Inferior parietal cortex (tissue), 1 donor: ENCODE results near the gene SPATA13.

Experiments
- DNase-seq: peaks from one replicate; pipeline ENCODE4 v3.0.0-alpha.2; 2016; ENCODE audit errors: extremely low spot score

The SPATA13 gene

GRCh38 chr13:24167666-24168391, 7.3 kb downstream of the SPATA13 start:
- DNase-seq, result no peak

- DNase-seq, result no peak
Observed at GRCh38 chr13:24168392-24168750, 7.9 kb downstream of the SPATA13 start.

GRCh38 chr13:24168979-24169378, 8.5 kb downstream of the SPATA13 start:
- no peak for DNase-seq

GRCh38 chr13:24172071-24172470, 11.6 kb downstream of the SPATA13 start:
- no peak for DNase-seq

GRCh38 chr13:24173795-24174194, 13.3 kb downstream of the SPATA13 start:
- no peak for DNase-seq

GRCh38 chr13:24175847-24176246, 15.3 kb downstream of the SPATA13 start:
- DNase-seq, result no peak

GRCh38 chr13:24176351-24177101, 16.0 kb downstream of the SPATA13 start:
- DNase-seq, result no peak

GRCh38 chr13:24178847-24179485, 18.4 kb downstream of the SPATA13 start:
- no peak for DNase-seq

GRCh38 chr13:24179486-24179850, 18.9 kb downstream of the SPATA13 start:
- no peak for DNase-seq

- no peak for DNase-seq
Observed at GRCh38 chr13:24180750-24181377, 20.3 kb downstream of the SPATA13 start.

- no peak for DNase-seq
Observed at GRCh38 chr13:24181991-24182702, 21.6 kb downstream of the SPATA13 start.

- no peak for DNase-seq
Observed at GRCh38 chr13:24182703-24183081, 22.2 kb downstream of the SPATA13 start.

- DNase-seq, result no peak
Observed at GRCh38 chr13:24183741-24184182, 23.2 kb downstream of the SPATA13 start.

- DNase-seq, result no peak
Observed at GRCh38 chr13:24184265-24184841, 23.8 kb downstream of the SPATA13 start.

- no peak for DNase-seq
Observed at GRCh38 chr13:24184882-24185281, 24.4 kb downstream of the SPATA13 start.

- DNase-seq, result no peak
Observed at GRCh38 chr13:24185591-24186232, 25.2 kb downstream of the SPATA13 start.

GRCh38 chr13:24187185-24187584, 26.7 kb downstream of the SPATA13 start:
- DNase-seq, result no peak

GRCh38 chr13:24192057-24192810, 31.7 kb downstream of the SPATA13 start:
- no peak for DNase-seq

- DNase-seq, result no peak
Observed at GRCh38 chr13:24192811-24193162, 32.3 kb downstream of the SPATA13 start.

- no peak for DNase-seq
Observed at GRCh38 chr13:24194447-24194846, 33.9 kb downstream of the SPATA13 start.
